ENCODE results near the gene FRMD3. TPM values are rescaled to one million over a fixed set of nuclear protein-coding genes. Genes with fewer than 3 reads are reported as not detected.

The FRMD3 gene
- total RNA-seq, 1 experiment from 2014 or later, result 0.55 TPM

DNA sequence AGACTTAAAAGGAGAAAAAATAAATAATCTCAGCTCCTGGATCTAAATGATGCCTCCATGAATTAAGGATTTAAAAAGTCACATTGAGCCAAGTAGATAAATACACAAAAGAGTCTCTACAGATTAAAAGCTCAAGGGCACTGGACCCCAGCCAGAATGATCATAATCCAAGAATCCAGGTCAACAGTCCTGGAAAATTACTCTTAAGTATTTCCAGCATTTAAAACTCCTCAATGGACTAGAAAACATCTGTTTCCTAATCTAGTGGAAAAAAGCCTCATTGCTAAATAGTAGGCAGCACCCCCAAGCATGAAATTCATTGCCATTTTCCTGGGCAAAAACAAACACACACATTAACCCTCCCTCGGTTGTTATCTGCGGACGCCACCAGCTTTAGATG, 96.8 kb downstream of the FRMD3 start:
- H3K9me3 Mint-ChIP-seq, result no peaks in the 10 kb centered on the region
- H3K56ac ChIP-seq (ENCODE audit: insufficient read length, low read depth, low read length), result no peak overlapping the region
- H3K27ac Mint-ChIP-seq, result no peak overlapping the region
- H4K20me1 ChIP-seq (ENCODE audit: control insufficient read depth, insufficient read depth, insufficient read length), result no peaks in the 10 kb centered on the region
- no peak overlapping the region for H3K4me3 Mint-ChIP-seq
- H2BK15ac ChIP-seq (ENCODE audit: low read depth, low read length), result no peak overlapping the region
- WGBS (ENCODE audit: extremely low coverage, insufficient read length, low lambda C conversion rate), result no CpG with 5 or more reads among the region's 3 CpGs
- H3K36me3 Mint-ChIP-seq (ENCODE audit: insufficient read depth in 1 of 3, low read depth in 3 of 3), result no peaks in the 10 kb centered on the region
- no peaks in the 10 kb centered on the region for H3K27me3 ChIP-seq (ENCODE audit: insufficient read depth, low read length)
- TF ChIP-seq, protein P1, sequence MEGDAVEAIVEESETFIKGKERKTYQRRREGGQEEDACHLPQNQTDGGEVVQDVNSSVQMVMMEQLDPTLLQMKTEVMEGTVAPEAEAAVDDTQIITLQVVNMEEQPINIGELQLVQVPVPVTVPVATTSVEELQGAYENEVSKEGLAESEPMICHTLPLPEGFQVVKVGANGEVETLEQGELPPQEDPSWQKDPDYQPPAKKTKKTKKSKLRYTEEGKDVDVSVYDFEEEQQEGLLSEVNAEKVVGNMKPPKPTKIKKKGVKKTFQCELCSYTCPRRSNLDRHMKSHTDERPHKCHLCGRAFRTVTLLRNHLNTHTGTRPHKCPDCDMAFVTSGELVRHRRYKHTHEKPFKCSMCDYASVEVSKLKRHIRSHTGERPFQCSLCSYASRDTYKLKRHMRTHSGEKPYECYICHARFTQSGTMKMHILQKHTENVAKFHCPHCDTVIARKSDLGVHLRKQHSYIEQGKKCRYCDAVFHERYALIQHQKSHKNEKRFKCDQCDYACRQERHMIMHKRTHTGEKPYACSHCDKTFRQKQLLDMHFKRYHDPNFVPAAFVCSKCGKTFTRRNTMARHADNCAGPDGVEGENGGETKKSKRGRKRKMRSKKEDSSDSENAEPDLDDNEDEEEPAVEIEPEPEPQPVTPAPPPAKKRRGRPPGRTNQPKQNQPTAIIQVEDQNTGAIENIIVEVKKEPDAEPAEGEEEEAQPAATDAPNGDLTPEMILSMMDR (conservative IDR thresholded peaks at IDR 0.05), result no peak
- no peak overlapping the region for H3K14ac ChIP-seq (ENCODE audit: insufficient read depth, low read length)
- H4K5ac ChIP-seq (ENCODE audit: insufficient read length, low read depth, low read length), result no peak overlapping the region
- H3K27me3 Mint-ChIP-seq (ENCODE audit: low read depth), result no peaks in the 10 kb centered on the region
- H3K4ac ChIP-seq (ENCODE audit: low read depth, low read length), result no peak overlapping the region
- no peak overlapping the region for H3T11ph ChIP-seq (ENCODE audit: low read length)
- H2BK120ac ChIP-seq (ENCODE audit: low read depth, low read length, poor library complexity, severe bottlenecking), result no peak overlapping the region
- no peak overlapping the region for H4K91ac ChIP-seq (ENCODE audit: insufficient read length, low read depth, low read length)
- H3K4me2 ChIP-seq (ENCODE audit: insufficient read depth, insufficient read length, low read length), result no peak overlapping the region
- no peak overlapping the region for H3K23ac ChIP-seq (ENCODE audit: insufficient read length, low read depth, low read length)
- no peak overlapping the region for H2AK5ac ChIP-seq (ENCODE audit: insufficient read length, low read length)
- no peaks in the 10 kb centered on the region for H3K79me2 ChIP-seq (ENCODE audit: insufficient read depth, low read length)
- H4K8ac ChIP-seq (replicated peaks; ENCODE audit: insufficient read length, low read depth, low read length), result no peak overlapping the region
- H2AFZ ChIP-seq (ENCODE audit: low read length), result no peak overlapping the region
- H3K18ac ChIP-seq (ENCODE audit: insufficient read length, low read depth, low read length), result no peak overlapping the region
- H3K79me1 ChIP-seq (ENCODE audit: insufficient read depth, low read depth, low read length, poor library complexity, severe bottlenecking), result no peaks in the 10 kb centered on the region
- no peak for DNase-seq
- no peak overlapping the region for H2BK20ac ChIP-seq (ENCODE audit: low read depth, low read length, poor library complexity, severe bottlenecking)
- H3K23me2 ChIP-seq (ENCODE audit: insufficient read length, low read depth, low read length, poor library complexity, severe bottlenecking), result no peaks in the 10 kb centered on the region
- no peaks in the 10 kb centered on the region for H3K4me1 Mint-ChIP-seq
- no peak overlapping the region for H2BK12ac ChIP-seq (ENCODE audit: insufficient read length, low read depth, low read length)
- no peak overlapping the region for H2BK5ac ChIP-seq (ENCODE audit: insufficient read length, low read length)
- H3K4me1 ChIP-seq (ENCODE audit: insufficient read depth, low read length), result no peaks in the 10 kb centered on the region
- no peaks in the 10 kb centered on the region for H3K9me3 ChIP-seq (ENCODE audit: control insufficient read depth, low read depth, low read length)
- H3K9ac ChIP-seq (ENCODE audit: extremely low read depth, insufficient read length, low read length), result no peak overlapping the region
- no peak overlapping the region for H3K27ac ChIP-seq (ENCODE audit: insufficient read length, low read depth, low read length)

Data from H9 (cell line).